Activated CD4-positive, alpha-beta T cell treated with anti-CD3 and anti-CD28 coated beads, Interleukin-2, amount 50 U/mL, for 16 hours (primary cell): Measurements from ENCODE around the gene MARS1.

Source experiments
- DNase-seq: peaks from one replicate; pipeline ENCODE4 v3.0.0-alpha.2; 2020

The MARS1 gene

DNA sequence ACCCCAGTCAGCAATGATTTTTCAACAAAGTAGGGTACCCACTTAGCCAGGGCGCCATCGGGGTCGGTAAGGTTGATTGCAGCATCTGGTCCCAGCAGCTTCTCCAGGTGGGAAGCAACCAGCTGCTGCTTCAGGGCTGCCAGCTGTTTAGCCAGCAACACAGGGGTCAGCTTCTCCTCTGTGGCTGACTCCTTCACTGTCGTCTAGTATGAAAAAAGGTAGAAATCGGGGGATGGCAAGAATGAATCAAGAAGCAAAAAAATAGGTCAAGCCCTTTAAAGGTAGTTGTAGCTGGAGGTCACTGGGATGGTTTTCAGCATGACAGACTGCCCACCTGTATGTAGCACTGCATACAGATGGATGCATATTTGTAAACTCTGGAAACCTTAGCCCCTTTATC is 46.4 kb downstream of the MARS1 start:
- DNase-seq = no peak

- DNase-seq = no peak
These were observed 47.2 kb downstream of the MARS1 start for GRCh38 chr12:57534991-57535543.

DNA sequence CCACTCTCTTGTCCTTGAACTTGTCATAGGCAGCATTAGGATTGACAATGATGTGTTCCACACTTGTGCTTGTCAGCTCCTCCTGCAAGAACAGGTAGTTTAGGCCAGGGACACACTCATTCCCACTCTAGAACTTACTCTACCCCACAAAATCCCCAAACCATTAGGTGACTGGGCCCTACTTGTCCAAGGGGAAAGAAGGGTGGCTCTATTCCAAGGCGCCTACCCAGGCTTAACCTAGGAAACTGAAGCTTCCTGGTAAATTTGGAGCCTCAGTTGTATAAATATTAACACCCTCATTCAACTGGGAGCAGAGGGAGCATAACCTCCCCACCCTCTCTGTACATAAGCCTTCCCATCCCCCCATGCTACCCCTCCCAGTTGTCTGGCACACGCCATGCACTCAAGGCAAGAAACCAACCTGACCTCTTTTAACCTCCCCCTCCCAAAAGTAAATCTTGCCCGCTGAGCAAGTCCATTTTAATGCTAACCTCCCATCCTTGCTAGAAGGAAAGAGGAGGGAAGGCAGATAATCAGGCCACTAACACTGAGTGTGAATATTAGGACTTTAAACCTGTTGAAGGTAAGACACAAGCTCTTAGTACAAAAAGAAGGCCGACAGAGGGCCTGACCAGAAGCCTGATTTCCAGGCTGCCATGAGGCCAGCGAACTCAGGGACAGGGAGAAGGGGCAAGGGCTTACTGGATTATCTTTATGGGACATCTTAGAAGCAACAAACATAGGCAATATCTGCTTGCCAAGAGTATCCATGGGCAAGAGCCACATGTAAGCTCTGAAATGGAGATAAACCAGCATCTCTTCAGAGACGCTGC is 48.1 kb downstream of the MARS1 start:
- no peak for DNase-seq

DNA sequence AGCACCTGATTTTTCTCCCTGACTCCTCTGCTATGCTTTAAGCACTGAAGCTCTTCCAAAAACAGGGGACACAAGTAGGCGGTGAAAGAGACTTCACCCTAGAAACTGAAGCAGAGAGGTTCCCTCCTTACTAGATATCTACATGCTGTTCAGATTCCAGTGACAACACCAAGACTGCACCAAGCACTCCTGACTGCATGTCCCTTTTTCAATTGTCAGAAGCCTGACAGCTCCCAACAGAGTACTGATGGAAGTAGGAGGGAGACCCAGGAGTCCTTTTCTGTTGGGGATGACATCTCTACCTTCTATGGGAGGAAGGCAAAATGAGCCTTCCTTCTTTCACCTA is 48.7 kb downstream of the MARS1 start:
- no peak for DNase-seq

DNA sequence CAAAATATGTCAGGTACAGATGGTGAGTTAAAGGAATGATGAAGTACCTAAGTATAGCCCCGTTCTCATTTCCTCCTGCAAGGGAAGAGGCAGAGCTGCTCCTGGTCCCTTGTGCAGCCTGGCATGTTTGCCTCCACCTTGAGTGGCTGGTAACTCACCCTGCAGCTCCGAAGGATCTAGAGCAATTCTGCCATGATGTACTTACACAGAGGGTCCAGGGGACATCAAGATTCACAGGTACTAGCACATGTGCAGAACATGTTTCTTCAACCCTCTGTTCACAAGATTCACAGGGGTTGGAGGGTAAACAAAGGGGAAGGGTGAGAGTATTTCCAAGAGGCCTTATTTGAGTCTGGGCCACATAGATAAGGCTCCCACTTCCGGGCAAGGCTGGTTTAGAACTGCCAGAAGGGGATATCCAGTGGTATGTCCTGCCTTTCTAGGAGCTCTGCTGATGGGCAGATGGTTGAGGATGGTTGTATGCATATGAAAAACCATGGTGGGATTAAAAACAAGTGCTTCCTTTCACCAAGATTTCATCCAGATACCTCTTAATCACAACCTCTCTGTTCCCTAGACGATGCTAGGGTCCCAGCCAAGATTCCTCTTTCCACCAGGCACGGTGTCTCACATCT is 51.4 kb downstream of the MARS1 start:
- no peak for DNase-seq

DNA sequence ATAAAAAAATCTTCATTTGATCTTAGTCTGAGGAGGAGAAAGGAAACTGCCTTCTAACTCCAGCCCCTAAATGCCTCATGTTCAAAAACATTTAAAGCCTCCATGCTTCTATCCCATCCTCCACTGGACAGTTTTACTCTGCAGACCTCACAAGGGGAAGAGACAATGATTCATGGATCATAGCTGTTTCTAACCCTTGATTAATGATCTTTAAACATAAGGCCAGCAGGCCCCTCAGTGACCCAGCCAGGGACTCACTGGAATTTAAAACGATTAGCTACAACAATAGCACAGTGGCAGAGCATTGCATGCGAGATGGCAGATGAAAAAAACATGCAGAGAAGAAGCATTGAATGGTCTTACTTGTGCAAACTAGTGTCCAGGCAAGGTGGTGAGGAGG is 53.1 kb downstream of the MARS1 start:
- DNase-seq = no peak

GRCh38 chr12:57541717-57542116 is 53.8 kb downstream of the MARS1 start:
- no peak for DNase-seq

- DNase-seq = no peak
These were observed 55.7 kb downstream of the MARS1 start for GRCh38 chr12:57543581-57543980.

GRCh38 chr12:57545809-57546437 is 58.1 kb downstream of the MARS1 start:
- no peak for DNase-seq

GRCh38 chr12:57546438-57547287 is 58.8 kb downstream of the MARS1 start, which contains the start of gene DCTN2:
DCTN2 (minus strand) TSS chr12:57547192; CDS start chr12:57547063, 129 bp downstream.
- DNase-seq = peak; percentile 98

DNA sequence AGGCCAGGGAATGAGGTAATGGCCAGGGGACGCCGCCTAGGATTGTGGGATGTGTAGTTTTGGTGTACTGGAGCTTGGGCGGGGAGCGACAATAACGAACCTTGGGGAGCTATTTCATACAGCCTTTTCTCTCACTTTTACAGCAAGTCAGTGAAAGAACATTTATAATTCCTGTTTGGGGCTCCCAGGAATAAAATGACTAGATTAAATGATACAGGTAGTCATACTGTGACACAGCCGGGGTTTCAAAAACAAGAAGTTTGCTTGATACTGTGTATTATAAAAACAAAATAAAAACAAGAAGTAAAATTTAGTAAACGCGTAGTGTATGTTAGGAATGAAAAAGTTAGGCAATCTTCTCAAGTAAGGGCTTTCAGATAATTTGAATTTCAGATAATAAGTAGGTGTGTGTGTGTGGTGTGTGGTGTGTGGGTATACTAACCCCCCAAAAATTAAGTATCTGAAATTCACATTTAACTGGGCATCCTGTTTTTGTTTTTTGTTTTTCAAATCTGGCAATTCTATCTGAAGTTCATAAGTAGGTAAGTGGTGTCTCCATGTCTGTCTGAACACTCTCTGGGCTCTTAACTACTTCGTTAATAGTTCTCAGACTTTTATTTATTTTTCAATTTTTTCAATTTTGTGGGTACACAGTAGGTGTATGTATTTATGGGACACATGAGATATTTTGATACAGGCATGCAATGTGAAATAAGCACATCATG is 59.6 kb downstream of the MARS1 start:
- DNase-seq = no peak

GRCh38 chr12:57548013-57548315 is 60.1 kb downstream of the MARS1 start:
- DNase-seq = no peak

- DNase-seq = no peak
These were observed 60.6 kb downstream of the MARS1 start for GRCh38 chr12:57548488-57548887.

- DNase-seq = no peak
These were observed 61.5 kb downstream of the MARS1 start for GRCh38 chr12:57549203-57549908.

DNA sequence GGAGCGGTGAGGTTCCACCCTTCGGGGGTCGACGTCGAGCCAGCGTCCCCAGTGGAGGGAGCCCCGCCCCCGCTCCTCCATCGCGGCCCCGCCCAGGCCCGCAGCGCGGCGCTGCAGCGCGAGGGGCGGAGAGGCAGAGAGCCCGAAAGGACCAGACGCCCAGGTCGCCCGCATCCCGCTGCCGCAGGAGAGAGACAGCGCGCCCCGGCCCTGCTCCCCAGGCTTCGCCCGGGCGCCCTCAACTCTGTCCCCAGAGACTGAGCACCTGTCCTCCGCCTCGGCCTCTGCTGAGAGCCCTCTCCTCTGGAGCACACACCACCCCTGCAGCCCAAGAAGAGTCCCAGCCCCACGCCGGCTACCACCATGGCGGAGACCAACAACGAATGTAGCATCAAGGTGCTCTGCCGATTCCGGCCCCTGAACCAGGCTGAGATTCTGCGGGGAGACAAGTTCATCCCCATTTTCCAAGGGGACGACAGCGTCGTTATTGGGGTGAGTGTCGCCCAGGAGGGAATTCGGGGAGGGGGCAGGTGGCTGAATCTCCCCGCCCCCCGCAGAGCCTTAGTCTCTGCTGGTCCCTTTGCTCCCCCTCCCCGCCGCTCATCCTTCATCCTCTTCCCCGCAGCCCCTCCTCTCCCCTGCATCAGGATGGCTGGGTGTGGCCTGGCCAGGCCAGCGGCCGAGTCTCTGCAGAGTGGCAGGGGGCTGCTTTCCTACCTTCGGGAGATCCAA is 62.2 kb downstream of the MARS1 start, which contains the start of gene KIF5A:
Gene KIF5A (plus strand): TSS at position 136 of the 732 bp plus-strand sequence. CDS start 228 bp downstream, at position 364.
- peak; percentile 52 for DNase-seq

GRCh38 chr12:57550641-57551549 is 63.0 kb downstream of the MARS1 start:
- DNase-seq = no peak

DNA sequence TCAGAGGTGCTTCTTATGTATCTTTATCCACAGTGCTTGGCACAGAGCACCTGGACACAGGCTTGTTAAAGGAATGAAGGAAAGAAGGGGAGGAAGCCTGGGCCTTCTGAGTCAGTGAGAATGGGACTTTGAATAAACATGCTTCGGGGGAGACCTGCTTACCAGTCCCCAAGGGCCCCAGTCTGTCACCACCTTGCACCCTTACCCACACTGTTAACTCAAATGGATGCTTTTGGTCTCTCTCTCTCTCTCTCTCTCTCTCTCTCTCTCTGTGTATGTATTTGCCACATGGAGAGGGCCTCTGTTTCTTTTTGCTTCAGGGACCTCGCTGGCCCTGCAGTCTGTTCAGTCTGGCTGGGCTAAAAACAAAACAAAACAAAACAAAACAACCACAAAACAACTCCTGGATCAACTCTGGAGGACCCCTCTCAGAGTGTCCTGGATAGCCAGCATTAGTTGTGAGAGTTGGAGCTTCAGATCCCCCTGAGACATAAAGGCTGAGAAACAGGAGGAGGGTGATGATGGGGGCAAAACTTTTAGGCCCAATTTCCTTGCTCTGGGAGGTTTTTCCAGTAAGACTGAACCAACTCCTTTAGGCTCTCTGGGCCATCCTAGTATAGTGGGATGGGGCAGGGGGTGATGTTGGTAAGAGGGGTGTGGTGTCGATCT is 63.9 kb downstream of the MARS1 start:
- DNase-seq = no peak

- no peak for DNase-seq
These were observed 64.4 kb downstream of the MARS1 start for GRCh38 chr12:57552306-57552651.

DNA sequence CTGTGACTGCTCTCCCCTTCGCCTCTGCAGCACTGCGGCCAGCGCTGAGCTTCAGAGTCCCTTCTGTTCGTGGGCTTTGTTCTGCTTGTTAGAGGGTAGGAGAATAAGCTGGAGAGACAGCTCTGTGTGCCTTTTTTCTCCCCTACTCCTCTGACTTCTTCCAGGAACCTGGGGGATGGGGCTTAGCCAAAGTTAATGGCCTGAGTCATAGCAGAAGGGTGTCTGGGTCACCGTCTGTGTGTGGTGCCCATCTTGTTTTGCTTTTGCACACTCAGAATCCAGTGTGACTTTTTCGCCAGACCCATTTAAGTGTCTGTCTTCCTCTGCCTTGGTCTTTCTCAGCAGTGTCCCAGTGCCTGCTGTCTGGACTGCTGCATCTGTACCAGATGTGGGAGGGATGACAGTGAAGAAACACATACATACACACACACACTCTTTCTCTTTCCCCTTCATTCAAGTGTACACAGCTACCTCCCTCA is 65.0 kb downstream of the MARS1 start:
- DNase-seq = no peak
